Stimulated activated naive B cell treated with anti-CD40 and anti-IgM and Interleukin-4, amounts not matched to agents 10 μg/mL and 1 μg/mL and 100 μg/mL, for 72 hours (primary cell): ENCODE results near the gene ZNF609.
"Not testable (repeated sequence)": the region's sequence is repeated elsewhere in the genome, so short reads cannot be mapped to it uniquely, and the experiment has no call there.

Source experiments
- ATAC-seq, 2 donors: fragments of 150-1000 bp; cut with Tn5 transposase; replicated peaks; 2 replicates each; pipeline ENCODE4 v1.10.0; 2021; ENCODE audit warnings: moderate library complexity in 1 of 2
- DNase-seq: peaks from one replicate; pipeline ENCODE4 v3.0.0; 2021
- H3K27ac Mint-ChIP-seq: one replicate; pipeline ENCODE4 v1.8.0; 2022; ENCODE audit warnings: mild to moderate bottlenecking, mixed read lengths
- H3K27me3 Mint-ChIP-seq, 2 donors: one replicate each; pipeline ENCODE4 v1.8.0; 2022; ENCODE audit warnings: mixed read lengths in 2 of 2
- H3K36me3 Mint-ChIP-seq, 2 donors: one replicate each; pipeline ENCODE4 v1.8.0; 2022; ENCODE audit warnings: mixed read lengths in 2 of 2, mild to moderate bottlenecking in 1 of 2
- H3K4me1 Mint-ChIP-seq, 2 donors: one replicate each; pipeline ENCODE4 v1.8.0; 2022; ENCODE audit warnings: mixed read lengths in 2 of 2, mild to moderate bottlenecking in 1 of 2
- H3K4me3 Mint-ChIP-seq, 2 donors: one replicate each; pipeline ENCODE4 v1.8.0; 2022; ENCODE audit warnings: mild to moderate bottlenecking in 2 of 2, mixed read lengths in 2 of 2, moderate library complexity in 1 of 2
- H3K9me3 Mint-ChIP-seq, 2 donors: one replicate each; pipeline ENCODE4 v1.8.0; 2022; ENCODE audit warnings: mixed read lengths in 2 of 2, mild to moderate bottlenecking in 1 of 2

The ZNF609 gene

GRCh38 chr15:64630396-64631107 lies 170.2 kb downstream of the ZNF609 start:
- ATAC-seq (no peak), DNase-seq (no peak)
- Mint-ChIP-seq H3K4me3 (no peak overlapping the region), H3K36me3 (peaks cover 8 to 13% of the 10 kb centered on the region in 2 donors), H3K27ac (no peak overlapping the region), H3K4me1 (peaks cover 12 to 17% of the 10 kb centered on the region in 2 donors), H3K27me3 (no peaks in the 10 kb centered on the region), H3K9me3 (no peaks in the 10 kb centered on the region)

- not testable (repeated sequence) for H3K27ac Mint-ChIP-seq, H3K27me3 Mint-ChIP-seq, ATAC-seq, H3K4me3 Mint-ChIP-seq, DNase-seq, H3K9me3 Mint-ChIP-seq
- H3K36me3 Mint-ChIP-seq: peaks cover 23 to 27% of the 10 kb centered on the region in 2 donors
- peaks cover 12 to 21% of the 10 kb centered on the region in 2 donors for H3K4me1 Mint-ChIP-seq
Measured at GRCh38 chr15:64632639-64633038, 172.3 kb downstream of the ZNF609 start.

- DNase-seq: no peak
- Mint-ChIP-seq H3K9me3 (peaks cover 4 to 5% of the 10 kb centered on the region in 2 donors), H3K27ac (peak overlapping the region; percentile 31), H3K4me3 (no peak overlapping the region), H3K27me3 (no peaks in the 10 kb centered on the region), H3K36me3 (peaks cover 27 to 29% of the 10 kb centered on the region in 2 donors), H3K4me1 (peaks cover 12 to 21% of the 10 kb centered on the region in 2 donors)
- no peak for ATAC-seq
Measured at GRCh38 chr15:64633332-64633731, 173.0 kb downstream of the ZNF609 start.

GRCh38 chr15:64634027-64634426 lies 173.6 kb downstream of the ZNF609 start:
- H3K4me1 Mint-ChIP-seq: peaks cover 12 to 21% of the 10 kb centered on the region in 2 donors
- H3K36me3 Mint-ChIP-seq: peaks cover 24 to 25% of the 10 kb centered on the region in 2 donors
- H3K27me3 Mint-ChIP-seq: no peaks in the 10 kb centered on the region
- peak; percentile 9 for DNase-seq
- peaks cover 4 to 5% of the 10 kb centered on the region in 2 donors for H3K9me3 Mint-ChIP-seq
- peak; percentile 94 to 98 for ATAC-seq
- H3K4me3 Mint-ChIP-seq: no peak overlapping the region
- peak overlapping the region; percentile 47 for H3K27ac Mint-ChIP-seq

GRCh38 chr15:64634576-64635498 lies 174.5 kb downstream of the ZNF609 start:
- H3K4me3 Mint-ChIP-seq: no peak overlapping the region
- H3K9me3 Mint-ChIP-seq: peaks cover 4 to 5% of the 10 kb centered on the region in 2 donors
- peak overlapping the region; percentile 47 for H3K27ac Mint-ChIP-seq
- H3K27me3 Mint-ChIP-seq: no peaks in the 10 kb centered on the region
- peaks cover 25 to 26% of the 10 kb centered on the region in 2 donors for H3K36me3 Mint-ChIP-seq
- ATAC-seq (peak; percentile 35 to 67), DNase-seq (no peak)
- peaks cover 15 to 28% of the 10 kb centered on the region in 2 donors for H3K4me1 Mint-ChIP-seq

GRCh38 chr15:64635499-64636495 lies 175.4 kb downstream of the ZNF609 start:
- H3K4me3 Mint-ChIP-seq: no peak overlapping the region
- peaks cover 16 to 38% of the 10 kb centered on the region in 2 donors for H3K4me1 Mint-ChIP-seq
- peaks cover 4 to 5% of the 10 kb centered on the region in 2 donors for H3K9me3 Mint-ChIP-seq
- DNase-seq: no peak
- H3K27ac Mint-ChIP-seq: peak overlapping the region; percentile 21
- H3K27me3 Mint-ChIP-seq: no peaks in the 10 kb centered on the region
- peaks cover 23 to 30% of the 10 kb centered on the region in 2 donors for H3K36me3 Mint-ChIP-seq
- no peak for ATAC-seq

- H3K9me3 Mint-ChIP-seq: peaks cover 4 to 5% of the 10 kb centered on the region in 2 donors
- H3K27me3 Mint-ChIP-seq: no peaks in the 10 kb centered on the region
- DNase-seq (no peak), ATAC-seq (no peak)
- no peak overlapping the region for H3K27ac Mint-ChIP-seq
- peaks cover 16 to 38% of the 10 kb centered on the region in 2 donors for H3K4me1 Mint-ChIP-seq
- H3K36me3 Mint-ChIP-seq: peaks cover 27% of the 10 kb centered on the region in 2 donors
- no peak overlapping the region for H3K4me3 Mint-ChIP-seq
Measured at GRCh38 chr15:64636556-64636955, 176.2 kb downstream of the ZNF609 start.

- Mint-ChIP-seq H3K4me3 (no peak overlapping the region), H3K27me3 (no peaks in the 10 kb centered on the region), H3K9me3 (peaks cover 4 to 5% of the 10 kb centered on the region in 2 donors), H3K27ac (no peak overlapping the region), H3K36me3 (peaks cover 27% of the 10 kb centered on the region in 2 donors), H3K4me1 (peaks cover 16 to 38% of the 10 kb centered on the region in 2 donors)
- ATAC-seq (no peak), DNase-seq (no peak)
Measured at GRCh38 chr15:64637412-64637811, 177.0 kb downstream of the ZNF609 start.

- H3K36me3 Mint-ChIP-seq: peaks cover 27 to 31% of the 10 kb centered on the region in 2 donors
- H3K4me3 Mint-ChIP-seq, DNase-seq, H3K9me3 Mint-ChIP-seq, H3K27me3 Mint-ChIP-seq: not testable (repeated sequence)
- ATAC-seq: peak in 1 of 2 donors; percentile 31
- H3K4me1 Mint-ChIP-seq: peaks cover 5 to 30% of the 10 kb centered on the region in 2 donors
- peak overlapping the region; percentile 44 for H3K27ac Mint-ChIP-seq
Measured at GRCh38 chr15:64639744-64640143, 179.4 kb downstream of the ZNF609 start.

- H3K4me3 Mint-ChIP-seq: no peak overlapping the region
- peaks cover 4 to 5% of the 10 kb centered on the region in 2 donors for H3K9me3 Mint-ChIP-seq
- DNase-seq (no peak), ATAC-seq (no peak)
- H3K36me3 Mint-ChIP-seq: peaks cover 27 to 31% of the 10 kb centered on the region in 2 donors
- peaks cover 4 to 24% of the 10 kb centered on the region in 2 donors for H3K4me1 Mint-ChIP-seq
- no peak overlapping the region for H3K27ac Mint-ChIP-seq
- no peaks in the 10 kb centered on the region for H3K27me3 Mint-ChIP-seq
Measured at GRCh38 chr15:64640146-64640871, 179.9 kb downstream of the ZNF609 start.

GRCh38 chr15:64642875-64643274 lies 182.5 kb downstream of the ZNF609 start:
- peaks cover 8 to 15% of the 10 kb centered on the region in 2 donors for H3K36me3 Mint-ChIP-seq
- no peaks in the 10 kb centered on the region for H3K9me3 Mint-ChIP-seq
- no peaks in the 10 kb centered on the region for H3K27me3 Mint-ChIP-seq
- no peak overlapping the region for H3K27ac Mint-ChIP-seq
- H3K4me1 Mint-ChIP-seq: peaks cover 4 to 17% of the 10 kb centered on the region in 2 donors
- no peak for DNase-seq
- ATAC-seq: no peak
- no peak overlapping the region for H3K4me3 Mint-ChIP-seq

GRCh38 chr15:64643685-64644084 lies 183.3 kb downstream of the ZNF609 start:
- H3K4me3 Mint-ChIP-seq: no peak overlapping the region
- no peak for ATAC-seq
- no peaks in the 10 kb centered on the region for H3K27me3 Mint-ChIP-seq
- H3K4me1 Mint-ChIP-seq: peaks cover 4 to 17% of the 10 kb centered on the region in 2 donors
- H3K27ac Mint-ChIP-seq: no peak overlapping the region
- no peaks in the 10 kb centered on the region for H3K9me3 Mint-ChIP-seq
- DNase-seq: no peak
- H3K36me3 Mint-ChIP-seq: peaks cover 8 to 11% of the 10 kb centered on the region in 2 donors

GRCh38 chr15:64644811-64645210 lies 184.4 kb downstream of the ZNF609 start:
- not testable (repeated sequence) for DNase-seq, H3K4me3 Mint-ChIP-seq

More at GRCh38 chr15:64644811-64645210, 184.4 kb downstream of the ZNF609 start:
- not testable (repeated sequence) for ATAC-seq, H3K36me3 Mint-ChIP-seq, H3K9me3 Mint-ChIP-seq, H3K27ac Mint-ChIP-seq, H3K27me3 Mint-ChIP-seq
- peaks cover 1 to 10% of the 10 kb centered on the region in 2 donors for H3K4me1 Mint-ChIP-seq
